B cell (primary cell): ENCODE results near the gene GPR146. TPM values are rescaled to one million over a fixed set of nuclear protein-coding genes. Genes with fewer than 3 reads are reported as not detected.

Experiments used
- ATAC-seq: fragments of 200-7000 bp; cut with Tn5 transposase; one replicate; pipeline ENCODE4 v1.10.0; 2021; ENCODE audit warnings: low read depth, mild to moderate bottlenecking, moderate number of reproducible peaks, moderate library complexity
- CTCF ChIA-PET: fragments of 350-600 bp; sonication (Branson Sonifier 250); formaldehyde crosslinking; loops from one replicate; lab custom pipeline; 2021; ENCODE audit warnings: antibody characterized with exemption, inconsistent platforms; lab: Charles Lee
- POLR2A ChIA-PET: fragments of 350-600 bp; sonication (Branson Sonifier 250); formaldehyde crosslinking; loops from one replicate; lab custom pipeline; 2021; ENCODE audit warnings: antibody characterized with exemption; lab: Charles Lee
- DNase-seq: peaks from one replicate; pipeline ENCODE4 v3.0.0; 2013
- H2AFZ ChIP-seq: 2 replicates; pipeline ENCODE4 v1.6.1; 2012; ENCODE audit warnings: mild to moderate bottlenecking, low read depth, low read length; ENCODE audit not compliant: insufficient read depth, poor library complexity, severe bottlenecking
- H3K27ac ChIP-seq, 2 donors: 1 replicate in 1 of 2; 2 replicates in 1 of 2; pipeline ENCODE4 v1.5.1; 2012 to 2013; ENCODE audit warnings: low read length in 2 of 2, mild to moderate bottlenecking in 2 of 2, moderate library complexity in 1 of 2
- H3K27me3 ChIP-seq, 4 experiments: fragments of 200-600 bp in 1 of 4; sonication (generic) in 1 of 4; replicated peaks in 1 of 4; 1 replicate in 2 of 4; 2 replicates in 2 of 4; pipeline versions ENCODE4 v1.6.1 to v1.7.0; 2013 to 2016; ENCODE audit warnings: low read length in 3 of 4, mild to moderate bottlenecking in 2 of 4, mixed read lengths in 1 of 4, moderate library complexity in 1 of 4; ENCODE audit not compliant: insufficient read depth in 4 of 4, control insufficient read depth in 3 of 4; ENCODE audit errors: control extremely low read depth in 1 of 4
- H3K36me3 ChIP-seq, 2 experiments: replicated peaks in 1 of 2; 1 replicate in 1 of 2; 2 replicates in 1 of 2; pipeline versions ENCODE4 v1.6.1 to v1.7.1; 2013; ENCODE audit warnings: low read length in 1 of 2; ENCODE audit not compliant: insufficient read depth in 2 of 2, control insufficient read depth in 1 of 2; ENCODE audit errors: control extremely low read depth in 1 of 2, extremely low read depth in 1 of 2
- H3K4me1 ChIP-seq, 2 donors: fragments of 200-600 bp in 1 of 2; sonication (generic) in 1 of 2; 1 replicate in 1 of 2; 2 replicates in 1 of 2; pipeline versions ENCODE4 v1.5.1 to v1.6.1; 2013 to 2017; ENCODE audit warnings: low read length in 2 of 2; ENCODE audit not compliant: control insufficient read depth in 2 of 2, insufficient read depth in 2 of 2
- H3K4me2 ChIP-seq: replicated peaks from 2 replicates; pipeline ENCODE3; 2012; ENCODE audit warnings: mild to moderate bottlenecking, low read depth, low read length; ENCODE audit not compliant: poor library complexity, severe bottlenecking
- H3K4me3 ChIP-seq, 5 experiments: fragments of 200-600 bp in 1 of 5; sonication (generic) in 1 of 5; 1 replicate in 3 of 5; 2 replicates in 2 of 5; pipeline versions ENCODE4 v1.5.1 to v1.7.0; 2011 to 2016; ENCODE audit warnings: low read length in 4 of 5, mild to moderate bottlenecking in 4 of 5, low read depth in 2 of 5, control low read depth in 1 of 5, moderate library complexity in 1 of 5; ENCODE audit not compliant: insufficient read depth in 1 of 5; ENCODE audit errors: control extremely low read depth in 1 of 5, extremely low read depth in 1 of 5
- H3K79me2 ChIP-seq: fragments of 200-600 bp; sonication (generic); one replicate; pipeline ENCODE4 v1.6.0; 2016; ENCODE audit warnings: low read length; ENCODE audit not compliant: control insufficient read depth, insufficient read depth
- H3K9ac ChIP-seq: fragments of 200-600 bp; sonication (generic); 2 replicates; pipeline ENCODE4 v1.6.1; 2017; ENCODE audit warnings: mild to moderate bottlenecking, low read length, moderate library complexity
- H3K9me3 ChIP-seq, 3 donors: one replicate each; pipeline versions ENCODE4 v1.6.1 to v1.7.1; 2013; ENCODE audit warnings: low read length in 2 of 3; ENCODE audit not compliant: control insufficient read depth in 2 of 3, insufficient read depth in 1 of 3; ENCODE audit errors: control extremely low read depth in 1 of 3
- H4K20me1 ChIP-seq: 2 replicates; pipeline ENCODE4 v1.6.0; 2012; ENCODE audit warnings: mild to moderate bottlenecking, low read length; ENCODE audit not compliant: insufficient read depth, control insufficient read depth, poor library complexity, severe bottlenecking
- H3K27ac Mint-ChIP-seq: one replicate; pipeline ENCODE4 v1.8.0; 2021; ENCODE audit warnings: mixed read lengths
- H3K27me3 Mint-ChIP-seq: one replicate; pipeline ENCODE4 v1.8.0; 2021; ENCODE audit warnings: mixed read lengths
- H3K4me1 Mint-ChIP-seq: one replicate; pipeline ENCODE4 v1.8.0; 2021; ENCODE audit warnings: mixed read lengths
- H3K4me3 Mint-ChIP-seq: one replicate; pipeline ENCODE4 v1.8.0; 2021; ENCODE audit warnings: mixed read lengths
- H3K9me3 Mint-ChIP-seq: one replicate; pipeline ENCODE4 v1.8.0; 2022; ENCODE audit warnings: mixed read lengths; ENCODE audit not compliant: insufficient read depth
- CTCF ChIP-seq: fragments of 200-600 bp; IDR thresholded peaks from one replicate; pipeline ENCODE4 v1.8.0; 2022; ENCODE audit warnings: antibody characterized with exemption, mild to moderate bottlenecking
- EZH2 ChIP-seq: IDR thresholded peaks from 2 replicates; pipeline ENCODE4 v1.6.1; 2012; ENCODE audit warnings: borderline replicate concordance, low read depth, mild to moderate bottlenecking, moderate library complexity, low read length; ENCODE audit not compliant: insufficient read depth, poor library complexity, severe bottlenecking
- WGBS: methylation state at CpG from one replicate; pipeline ENCODE4 v1.1.5; 2013; ENCODE audit warnings: missing lambda C conversion rate; ENCODE audit not compliant: insufficient coverage; 5-methylcytosine and 5-hydroxymethylcytosine counted together
- intact Hi-C: fragments of 100-400 bp; cut with micrococcal nuclease; formaldehyde crosslinking; loops from one replicate; pipeline ENCODE4 v1.10.0; 2022
- polyA plus RNA-seq: library from polyadenylated mRNA; depleted of rRNA; stranded (reverse); fragments of >200 nt; gene quantifications from 2 replicates; pipeline ENCODE4 v1.2.3, GENCODE V29; 2012
- total RNA-seq, 2 donors: library from RNA; stranded (reverse); fragments of 120-200 nt in 1 of 2; gene quantifications; 1 replicate in 1 of 2; 2 replicates in 1 of 2; pipeline versions ENCODE4 v1.2.3 to v1.2.4, GENCODE V29; 2013 to 2022

The GPR146 gene
- total and polyA plus RNA-seq, 2 donors (not counting 1 experiment from before 2014, with no cell fraction given): 4.2 to 45.4 TPM

- intact Hi-C loops: no loop called here
- WGBS: 92% methylated on average over 40 of the region's 40 CpGs
- no peak overlapping the region for H3K4me2 ChIP-seq
- Mint-ChIP-seq H3K27me3 (no peaks in the 10 kb centered on the region), H3K4me1 (peaks cover 21% of the 10 kb centered on the region), H3K27ac (no peak overlapping the region), H3K9me3 (no peaks in the 10 kb centered on the region), H3K4me3 (no peak overlapping the region)
- H3K27ac ChIP-seq: no peak overlapping the region
- no peak for ATAC-seq
- TF ChIP-seq CTCF: no peak
- no peak for TF ChIP-seq EZH2
- ChIA-PET CTCF (interaction anchor here (1.6 to 5.1 kb wide), 3 partner anchors 24 to 48 kb away, joined by 4 to 36 read pairs (median 6); no protein-coding TSS in a partner anchor), POLR2A (interaction anchor here (1.2 kb wide), 1 partner anchor 49 kb away, joined by 3 read pairs; no protein-coding TSS in a partner anchor)
- no peaks in the 10 kb centered on the region for H3K9me3 ChIP-seq
- peaks cover 12% of the 10 kb centered on the region for H3K79me2 ChIP-seq
- H3K36me3 ChIP-seq: no peaks in the 10 kb centered on the region
- H2AFZ ChIP-seq: no peak overlapping the region
- H3K27me3 ChIP-seq: peaks cover 0 to 2% (median 1%) of the 10 kb centered on the region in 4 experiments
- peaks cover 15% of the 10 kb centered on the region for H4K20me1 ChIP-seq
- no peak overlapping the region for H3K4me3 ChIP-seq
- H3K4me1 ChIP-seq: peaks cover 13 to 20% of the 10 kb centered on the region in 2 donors
- no peak for DNase-seq
- H3K9ac ChIP-seq: no peak overlapping the region
Measured at GRCh38 chr7:1041551-1042491, 2.5 kb upstream of the GPR146 start.

GRCh38 chr7:1042492-1042833 is 1.9 kb upstream of the GPR146 start:
- TF ChIP-seq CTCF: no peak
- no peak for TF ChIP-seq EZH2
- Histone ChIP-seq H3K27ac (no peak overlapping the region), H3K4me3 (no peak overlapping the region), H3K4me1 (peaks cover 13 to 20% of the 10 kb centered on the region in 2 donors), H3K9me3 (no peaks in the 10 kb centered on the region), H3K4me2 (no peak overlapping the region), H4K20me1 (peaks cover 15% of the 10 kb centered on the region), H3K27me3 (peaks cover 0 to 4% (median 1%) of the 10 kb centered on the region in 4 experiments), H3K36me3 (no peaks in the 10 kb centered on the region), H3K9ac (no peak overlapping the region), H2AFZ (no peak overlapping the region), H3K79me2 (peaks cover 12% of the 10 kb centered on the region)
- WGBS: 60% methylated on average over 7 of the region's 7 CpGs
- Mint-ChIP-seq H3K27me3 (peaks cover 3% of the 10 kb centered on the region), H3K4me1 (peaks cover 21% of the 10 kb centered on the region), H3K9me3 (no peaks in the 10 kb centered on the region), H3K27ac (no peak overlapping the region), H3K4me3 (no peak overlapping the region)
- no peak for DNase-seq
- intact Hi-C loops: no loop called here
- ChIA-PET POLR2A (interaction anchor here (1.2 kb wide), 1 partner anchor 49 kb away, joined by 3 read pairs; no protein-coding TSS in a partner anchor), CTCF (interaction anchor here (0.9 to 5.1 kb wide), 4 partner anchors 13 to 49 kb away, joined by 3 to 36 read pairs (median 15); no protein-coding TSS in a partner anchor)
- no peak for ATAC-seq
